GM19025 (cell line): Measurements from ENCODE around the gene OR4N5.

Source experiments
- ATAC-seq: cut with Tn5 transposase; IDR thresholded peaks from one replicate; pipeline ENCODE4 v1.9.1; 2021; ENCODE audit warnings: mild to moderate bottlenecking, low read depth, moderate library complexity; ENCODE audit not compliant: unreplicated experiment

OR4N5 gene

GRCh38 chr14:20194101-20194500 is 55.5 kb downstream of the OR4N5 start:
- no peak for ATAC-seq
